ENCODE data around the gene MEGF6.

DNA sequence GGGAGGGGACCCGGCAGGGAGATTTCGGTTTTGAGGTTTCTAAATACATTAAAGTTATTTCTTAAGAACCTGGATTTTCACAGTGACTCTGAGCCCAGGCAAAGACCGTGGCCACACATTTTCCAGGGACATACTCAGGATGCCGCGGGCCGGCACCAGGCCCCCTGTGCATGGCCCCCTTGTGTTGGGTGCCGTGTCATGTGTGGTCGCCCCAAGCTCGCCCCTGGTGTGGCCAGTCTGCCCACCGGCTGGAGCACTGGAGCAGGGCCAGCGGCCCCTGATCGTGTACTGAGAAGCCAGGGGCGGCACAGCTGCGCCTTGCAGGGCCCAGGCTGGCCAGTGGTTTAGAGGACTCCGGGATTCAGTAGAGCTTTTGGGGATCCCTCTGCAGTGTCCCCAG, 130.3 kb downstream of the MEGF6 start:
- TF ChIP-seq POLR2A (IDR thresholded peaks at IDR 0.05; ENCODE audit: low read length) (no peak), GATA1 (IDR thresholded peaks at IDR 0.05; ENCODE audit: low read depth, low read length) (no peak)

All from erythroblast (primary cell).